NCI-H69 (cell line): ENCODE data around the gene BTF3L4.

Experiments
- DNase-seq: peaks from one replicate; lab custom pipeline; 2025; lab: John Stamatoyannopoulos, UW

Gene BTF3L4

DNA sequence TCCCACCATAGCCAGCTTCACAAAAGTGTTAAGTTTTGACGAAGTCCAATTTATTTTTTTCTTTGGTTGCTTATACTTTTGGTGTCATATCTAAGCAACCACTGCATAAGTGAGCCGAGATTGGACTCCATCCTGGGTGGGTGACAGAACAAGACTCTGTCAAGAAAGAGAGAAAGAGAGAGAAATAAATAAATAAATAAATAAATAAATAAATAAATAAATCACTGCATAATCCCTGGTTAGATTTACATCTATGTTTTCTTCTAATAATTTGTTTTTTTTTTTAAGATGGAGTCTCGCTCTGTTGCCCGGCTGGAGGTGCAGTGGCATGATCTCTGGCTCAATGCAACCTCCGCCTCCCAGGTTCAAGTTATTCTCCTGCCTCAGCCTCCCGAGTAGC lies 67.5 kb downstream of the BTF3L4 start:
- DNase-seq = no peak

DNA sequence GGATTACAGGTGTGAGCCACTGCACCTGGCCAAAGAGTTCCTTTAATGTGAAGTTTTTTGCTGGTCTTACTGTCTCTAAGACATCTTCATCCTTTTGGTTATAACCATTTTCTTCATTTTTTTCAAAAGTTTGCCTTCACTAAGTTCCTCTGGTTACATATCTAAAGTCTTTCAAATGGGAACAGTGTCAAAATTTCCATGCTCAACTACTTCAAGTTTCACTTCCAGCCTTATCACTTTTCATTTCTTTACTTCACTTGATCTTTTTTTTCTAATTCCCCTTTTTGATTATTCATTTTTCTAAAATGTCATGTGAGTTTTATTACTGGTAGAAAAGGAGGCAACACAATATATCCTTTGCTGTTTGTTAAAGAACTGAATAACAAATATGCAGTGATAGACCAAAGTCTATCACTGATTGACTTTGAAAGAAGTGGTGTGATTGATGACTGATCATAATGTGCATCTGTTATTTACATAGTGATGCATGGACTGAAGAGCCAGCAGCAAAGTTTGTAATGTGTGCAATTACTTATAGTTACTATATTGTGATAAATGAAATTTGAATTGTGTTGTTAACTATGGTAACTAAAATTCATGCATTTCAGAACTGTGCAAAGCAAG lies 69.8 kb downstream of the BTF3L4 start:
- DNase-seq = no peak

DNA sequence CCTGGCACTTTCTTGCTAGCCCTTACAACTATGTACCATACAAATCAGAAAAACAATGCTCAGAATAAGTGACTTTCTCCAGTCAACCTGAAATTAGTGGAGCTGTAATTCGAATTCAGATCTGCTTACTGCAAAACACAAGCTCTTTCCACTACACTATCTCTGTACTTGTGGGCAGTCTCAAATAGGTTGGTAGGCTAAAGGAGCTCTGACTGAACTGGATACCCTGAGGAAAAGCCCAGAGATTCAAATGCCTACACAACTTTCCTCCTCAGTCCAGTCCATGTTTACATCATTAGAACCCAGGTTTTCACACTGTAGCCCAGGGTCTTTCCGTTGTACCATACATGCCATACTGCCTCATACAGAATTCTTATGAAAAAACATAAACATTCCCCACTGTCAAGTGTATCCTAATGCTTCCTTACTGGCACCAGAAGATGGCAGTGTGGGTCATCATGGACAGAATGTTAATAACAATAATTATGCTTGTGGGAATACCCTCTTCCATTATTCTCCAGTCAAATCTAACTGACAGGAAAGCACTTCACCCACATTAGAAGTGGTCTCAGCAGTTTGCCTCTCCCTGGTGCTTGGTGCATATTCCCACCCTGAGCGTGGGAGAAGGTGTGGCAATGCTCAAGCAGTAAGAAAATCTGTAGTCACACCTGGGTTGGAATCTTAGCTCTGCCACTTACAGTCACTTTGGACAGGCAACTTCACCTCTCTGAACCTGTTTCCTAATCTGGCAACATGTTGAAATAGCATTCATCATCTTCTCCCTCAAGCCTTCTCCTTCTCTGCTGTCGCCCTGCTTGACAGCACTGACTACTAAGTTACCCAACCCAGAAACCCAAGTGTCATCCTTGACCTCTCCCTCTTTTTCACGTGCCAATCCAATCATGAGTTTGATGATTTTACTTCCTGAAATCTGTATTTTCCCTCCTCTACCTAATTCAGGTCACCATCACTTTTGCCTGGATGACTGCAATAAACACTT lies 71.4 kb downstream of the BTF3L4 start:
- DNase-seq = peak; percentile 76

- no peak for DNase-seq
These were observed 83.9 kb downstream of the BTF3L4 start for GRCh38 chr1:52139817-52140540.
